Measurements from ENCODE around the gene RALA. TPM values are rescaled to one million over a fixed set of nuclear protein-coding genes. Genes with fewer than 3 reads are reported as not detected.

The RALA gene
- total RNA-seq, 1 donor from 2014 or later, result 59.5 TPM

DNA sequence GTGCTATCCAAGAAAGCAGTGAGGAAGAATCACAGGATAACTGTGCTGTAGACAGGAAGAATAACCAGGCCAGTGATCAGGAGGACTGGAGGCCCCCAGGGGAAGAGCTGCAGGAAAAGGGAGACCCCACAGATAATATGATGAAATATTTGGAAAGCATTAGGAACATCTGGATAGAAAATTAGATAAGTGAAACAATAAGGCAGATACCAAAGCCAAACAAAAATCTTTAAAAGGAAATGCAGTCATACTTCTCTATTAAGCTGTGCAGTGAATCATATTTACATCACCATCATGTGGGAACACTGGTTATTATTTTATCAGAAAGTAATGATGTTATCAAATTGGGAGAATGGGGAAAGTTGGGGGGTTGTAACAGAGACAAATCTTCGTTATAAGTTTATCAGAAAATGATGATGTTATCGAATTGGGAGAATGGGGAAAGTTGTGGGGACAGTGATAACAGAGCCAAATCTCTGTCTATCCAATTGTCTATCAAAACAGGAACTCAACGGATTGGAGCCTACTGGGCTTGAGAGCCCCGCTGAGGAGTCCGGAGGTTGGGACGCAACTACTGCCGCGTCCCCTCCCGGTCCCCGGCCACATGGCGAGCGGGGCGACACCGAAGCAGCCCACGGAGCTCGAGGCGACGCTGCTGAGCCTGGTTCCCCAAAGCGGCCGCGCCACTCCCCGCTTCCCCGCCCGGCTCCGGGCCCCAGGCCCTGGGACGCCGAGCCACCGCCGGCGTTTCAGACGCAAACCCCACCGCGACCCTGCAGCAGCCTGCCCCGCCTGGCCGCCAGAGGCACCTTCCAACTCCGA, 14.0 kb upstream of the RALA start:
- Histone ChIP-seq H3K27ac (no peak overlapping the region), H3F3A (ENCODE audit: low read depth) (no peaks in the 10 kb centered on the region), H4K20me1 (ENCODE audit: low read depth) (no peaks in the 10 kb centered on the region), H3K4me1 (no peaks in the 10 kb centered on the region), H3K9me3 (ENCODE audit: low read depth) (no peaks in the 10 kb centered on the region), H3K4me2 (peak overlapping the region; percentile 69), H3K36me3 (no peaks in the 10 kb centered on the region), H2AFZ (replicated peaks) (peak overlapping the region; percentile 82), H3K4me3 (peak overlapping the region; percentile 34), H3K9ac (no peak overlapping the region), H3K79me2 (ENCODE audit: low read depth) (no peaks in the 10 kb centered on the region), H3K27me3 (peaks cover 26% of the 10 kb centered on the region)
- H3K9me3 Mint-ChIP-seq, result no peaks in the 10 kb centered on the region
- peak overlapping the region; percentile 59 for H3K27ac Mint-ChIP-seq
- H3K4me3 Mint-ChIP-seq, result peak overlapping the region; percentile 59
- peaks cover 8% of the 10 kb centered on the region for H3K4me1 Mint-ChIP-seq
- TF ChIP-seq EZH2phosphoT487 (IDR thresholded peaks at IDR 0.05) (no peak), EZH2 (IDR thresholded peaks at IDR 0.05) (no peak)
- TF ChIP-seq, protein P1, sequence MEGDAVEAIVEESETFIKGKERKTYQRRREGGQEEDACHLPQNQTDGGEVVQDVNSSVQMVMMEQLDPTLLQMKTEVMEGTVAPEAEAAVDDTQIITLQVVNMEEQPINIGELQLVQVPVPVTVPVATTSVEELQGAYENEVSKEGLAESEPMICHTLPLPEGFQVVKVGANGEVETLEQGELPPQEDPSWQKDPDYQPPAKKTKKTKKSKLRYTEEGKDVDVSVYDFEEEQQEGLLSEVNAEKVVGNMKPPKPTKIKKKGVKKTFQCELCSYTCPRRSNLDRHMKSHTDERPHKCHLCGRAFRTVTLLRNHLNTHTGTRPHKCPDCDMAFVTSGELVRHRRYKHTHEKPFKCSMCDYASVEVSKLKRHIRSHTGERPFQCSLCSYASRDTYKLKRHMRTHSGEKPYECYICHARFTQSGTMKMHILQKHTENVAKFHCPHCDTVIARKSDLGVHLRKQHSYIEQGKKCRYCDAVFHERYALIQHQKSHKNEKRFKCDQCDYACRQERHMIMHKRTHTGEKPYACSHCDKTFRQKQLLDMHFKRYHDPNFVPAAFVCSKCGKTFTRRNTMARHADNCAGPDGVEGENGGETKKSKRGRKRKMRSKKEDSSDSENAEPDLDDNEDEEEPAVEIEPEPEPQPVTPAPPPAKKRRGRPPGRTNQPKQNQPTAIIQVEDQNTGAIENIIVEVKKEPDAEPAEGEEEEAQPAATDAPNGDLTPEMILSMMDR (IDR thresholded peaks at IDR 0.05), result peak; percentile 46
- peak; percentile 72 for DNase-seq (ENCODE audit: low spot score)
- no peaks in the 10 kb centered on the region for H3K36me3 Mint-ChIP-seq
- peaks cover 10% of the 10 kb centered on the region for H3K27me3 Mint-ChIP-seq (ENCODE audit: insufficient read depth, low read depth)

DNA sequence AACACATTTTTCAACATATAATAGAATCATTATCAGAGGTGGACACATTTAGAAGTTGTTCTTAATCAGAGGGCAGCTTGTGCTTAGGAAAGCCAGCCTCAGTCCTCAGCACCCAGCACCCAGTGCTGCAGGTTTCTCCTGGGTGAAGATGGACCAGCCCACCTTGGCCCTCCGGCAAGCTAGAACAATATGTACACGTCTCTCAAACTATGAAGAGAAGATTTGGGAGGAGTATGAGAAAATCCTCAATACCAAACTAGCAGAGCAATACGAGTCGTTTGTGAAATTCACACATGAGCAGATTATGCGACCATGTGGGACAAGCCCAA, 13.5 kb upstream of the RALA start:
- Histone ChIP-seq H3K9ac (no peak overlapping the region), H3K4me1 (no peaks in the 10 kb centered on the region), H3F3A (ENCODE audit: low read depth) (no peaks in the 10 kb centered on the region), H3K36me3 (no peaks in the 10 kb centered on the region), H3K27me3 (peaks cover 26% of the 10 kb centered on the region), H3K4me2 (peak overlapping the region; percentile 69), H3K4me3 (peak overlapping the region; percentile 34), H4K20me1 (ENCODE audit: low read depth) (no peaks in the 10 kb centered on the region), H2AFZ (replicated peaks) (peak overlapping the region; percentile 82), H3K9me3 (ENCODE audit: low read depth) (no peaks in the 10 kb centered on the region), H3K79me2 (ENCODE audit: low read depth) (no peaks in the 10 kb centered on the region), H3K27ac (no peak overlapping the region)
- no peaks in the 10 kb centered on the region for H3K9me3 Mint-ChIP-seq
- H3K27me3 Mint-ChIP-seq (ENCODE audit: insufficient read depth, low read depth), result peaks cover 10% of the 10 kb centered on the region
- no peak for DNase-seq (ENCODE audit: low spot score)
- no peak overlapping the region for H3K27ac Mint-ChIP-seq
- TF ChIP-seq EZH2 (IDR thresholded peaks at IDR 0.05) (no peak), EZH2phosphoT487 (IDR thresholded peaks at IDR 0.05) (no peak)
- TF ChIP-seq, protein P1 (IDR thresholded peaks at IDR 0.05), result no peak
- H3K4me1 Mint-ChIP-seq, result peaks cover 8% of the 10 kb centered on the region
- H3K4me3 Mint-ChIP-seq, result peak overlapping the region; percentile 59
- no peaks in the 10 kb centered on the region for H3K36me3 Mint-ChIP-seq

DNA sequence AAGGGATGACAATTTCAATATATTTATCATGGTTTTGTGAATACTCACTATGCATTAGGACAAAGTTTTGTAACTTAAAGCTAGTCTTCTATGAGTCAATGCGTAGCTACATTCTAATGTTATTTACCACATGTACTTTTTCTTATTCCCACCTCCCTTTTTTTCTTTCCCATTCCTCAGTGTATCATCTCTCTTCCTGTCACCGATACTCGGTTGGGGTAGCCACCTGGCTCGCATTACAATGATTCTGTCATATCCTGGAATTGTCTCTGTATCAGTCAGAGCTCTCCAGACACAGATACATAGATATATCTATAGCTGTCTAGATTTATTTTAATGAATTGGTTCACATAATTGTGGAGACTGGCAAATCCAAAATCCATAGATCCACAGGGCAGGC, 9.8 kb upstream of the RALA start:
- peaks cover 8% of the 10 kb centered on the region for H3K4me1 Mint-ChIP-seq

DNA sequence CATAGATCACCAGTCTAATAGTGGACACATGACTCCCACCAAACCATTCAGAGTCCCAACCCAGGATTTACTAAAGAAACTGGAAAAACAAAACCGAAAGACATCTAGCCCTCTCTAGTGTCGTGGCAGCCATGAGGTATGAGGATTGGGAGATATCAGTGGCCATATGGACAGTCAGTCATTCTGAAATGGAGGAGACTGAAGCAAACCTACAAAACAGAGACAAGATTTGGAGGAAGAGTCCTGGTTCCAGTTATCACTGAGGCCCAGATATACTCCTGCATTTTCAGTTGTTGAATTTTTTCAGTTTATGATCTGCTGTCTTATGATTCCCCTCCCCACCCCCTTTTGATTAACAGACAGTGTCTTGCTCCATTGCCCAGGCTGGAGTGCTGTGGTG, 9.1 kb upstream of the RALA start:
- Mint-ChIP-seq H3K27ac (no peak overlapping the region), H3K9me3 (no peaks in the 10 kb centered on the region), H3K36me3 (no peaks in the 10 kb centered on the region), H3K27me3 (ENCODE audit: insufficient read depth, low read depth) (peaks cover 7% of the 10 kb centered on the region), H3K4me1 (peaks cover 3% of the 10 kb centered on the region), H3K4me3 (no peak overlapping the region)
- Histone ChIP-seq H4K20me1 (ENCODE audit: low read depth) (no peaks in the 10 kb centered on the region), H3K36me3 (no peaks in the 10 kb centered on the region), H3K4me2 (no peak overlapping the region), H2AFZ (replicated peaks) (no peak overlapping the region), H3F3A (ENCODE audit: low read depth) (no peaks in the 10 kb centered on the region), H3K27me3 (peaks cover 16% of the 10 kb centered on the region), H3K27ac (no peak overlapping the region), H3K4me1 (no peaks in the 10 kb centered on the region), H3K79me2 (ENCODE audit: low read depth) (no peaks in the 10 kb centered on the region), H3K4me3 (no peak overlapping the region), H3K9ac (no peak overlapping the region), H3K9me3 (ENCODE audit: low read depth) (no peaks in the 10 kb centered on the region)
- TF ChIP-seq EZH2 (IDR thresholded peaks at IDR 0.05), result no peak
- no peak for TF ChIP-seq EZH2phosphoT487 (IDR thresholded peaks at IDR 0.05)
- TF ChIP-seq, protein P1 (IDR thresholded peaks at IDR 0.05), result no peak
- no peak for DNase-seq (ENCODE audit: low spot score)

More for the DNA sequence above, 9.8 kb upstream of the RALA start:
- Histone ChIP-seq H2AFZ (replicated peaks) (no peak overlapping the region), H3K27me3 (peaks cover 23% of the 10 kb centered on the region), H3K4me1 (no peaks in the 10 kb centered on the region), H3K79me2 (ENCODE audit: low read depth) (no peaks in the 10 kb centered on the region), H3K4me3 (no peak overlapping the region), H3K4me2 (no peak overlapping the region), H3K27ac (no peak overlapping the region), H4K20me1 (ENCODE audit: low read depth) (no peaks in the 10 kb centered on the region), H3K9me3 (ENCODE audit: low read depth) (no peaks in the 10 kb centered on the region), H3K9ac (no peak overlapping the region), H3K36me3 (no peaks in the 10 kb centered on the region), H3F3A (ENCODE audit: low read depth) (no peaks in the 10 kb centered on the region)
- DNase-seq (ENCODE audit: low spot score), result no peak
- Mint-ChIP-seq H3K27me3 (ENCODE audit: insufficient read depth, low read depth) (peaks cover 10% of the 10 kb centered on the region), H3K27ac (no peak overlapping the region), H3K4me3 (no peak overlapping the region), H3K9me3 (no peaks in the 10 kb centered on the region), H3K36me3 (no peaks in the 10 kb centered on the region)
- no peak for TF ChIP-seq EZH2 (IDR thresholded peaks at IDR 0.05)
